Activated CD8-positive, alpha-beta memory T cell treated with anti-CD3 and anti-CD28 coated beads for 4 hours (primary cell): ENCODE data around the gene MYO1A.
"Not testable (repeated sequence)": the region's sequence is repeated elsewhere in the genome, so short reads cannot be mapped to it uniquely, and the experiment has no call there.

ENCODE experiments used
- DNase-seq, 2 donors: peaks; one replicate each; pipeline ENCODE4 v3.0.0-alpha.2; 2020; ENCODE audit warnings: low read depth in 2 of 2

MYO1A gene

DNA sequence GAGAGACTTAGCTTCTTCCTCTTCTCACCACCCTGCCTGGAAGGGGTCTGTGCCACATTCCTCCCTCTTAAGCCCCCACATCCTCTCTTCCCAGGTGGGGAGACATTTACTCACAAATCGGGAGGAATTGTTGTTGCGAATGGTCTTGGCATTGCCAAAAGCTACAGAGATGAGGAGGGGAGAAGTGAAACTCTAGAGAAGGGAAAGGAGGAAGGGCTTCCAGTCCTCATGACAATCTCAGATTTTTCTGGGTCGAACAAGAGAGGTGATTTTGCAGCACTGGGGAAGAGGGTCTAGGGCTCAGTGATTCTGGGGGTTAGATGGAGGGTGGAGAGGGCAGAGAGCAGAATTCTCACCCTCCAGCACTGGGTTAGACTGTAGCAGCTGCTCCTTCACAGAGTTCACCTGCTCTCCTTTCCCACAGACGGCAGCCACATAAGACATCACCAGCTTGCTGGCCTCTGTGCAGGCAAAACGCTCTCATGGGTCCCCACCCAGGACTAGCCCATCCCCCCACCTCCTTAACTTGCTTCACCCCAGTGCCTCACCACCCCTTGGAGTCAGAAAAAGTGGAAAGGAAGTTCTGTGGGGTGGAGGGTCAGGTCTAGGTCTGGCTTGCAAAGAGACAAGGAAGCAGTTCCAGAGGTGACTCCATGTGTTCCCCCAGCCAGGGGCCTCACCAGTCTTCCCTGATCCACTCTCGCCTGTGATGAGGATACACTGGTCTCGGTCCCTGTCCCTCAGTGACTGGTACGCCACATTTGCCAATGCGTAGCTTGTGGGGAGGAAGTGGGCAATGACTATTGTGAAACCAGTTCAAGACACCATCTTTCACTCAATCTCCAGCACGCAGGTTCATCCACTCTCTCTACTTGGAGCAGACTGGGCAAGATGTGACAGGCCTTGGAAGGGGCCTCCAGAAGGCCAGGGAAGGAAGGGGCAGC lies 2.7 kb downstream of the MYO1A start:
- no peak for DNase-seq

DNA sequence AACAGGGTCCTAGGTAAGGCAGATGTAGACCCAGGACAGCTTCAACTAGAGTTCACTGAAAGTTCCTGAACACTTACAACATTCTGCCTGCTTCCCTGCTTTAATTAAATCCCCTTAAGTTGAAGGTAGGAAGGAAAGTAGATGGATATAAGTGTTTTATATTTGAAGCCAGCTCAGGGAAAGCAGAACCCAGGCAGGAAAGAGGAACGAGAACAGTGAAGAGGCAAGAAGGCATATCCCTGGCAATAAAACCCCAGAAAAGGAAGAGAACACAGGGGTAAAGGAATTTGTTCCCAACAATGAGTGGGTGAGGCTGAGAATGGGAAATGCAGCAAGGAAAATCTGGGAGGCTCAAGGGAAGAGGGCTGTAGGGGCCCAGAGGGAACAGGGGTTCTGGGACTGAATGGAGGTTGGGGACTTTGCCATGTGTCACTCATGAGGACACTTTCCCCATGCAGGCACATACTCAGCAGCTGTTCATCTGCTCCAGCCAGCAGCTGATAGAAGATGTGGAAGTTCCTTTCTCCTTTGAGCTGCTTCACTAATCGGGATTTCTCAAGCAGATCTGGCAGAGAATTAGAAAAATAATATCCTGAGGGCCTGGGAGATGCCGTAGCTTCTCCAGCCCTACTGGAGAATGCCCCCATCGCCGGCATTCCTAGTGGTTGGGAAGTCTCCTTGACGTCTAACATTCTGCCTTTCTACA lies 3.7 kb downstream of the MYO1A start:
- no peak for DNase-seq

DNA sequence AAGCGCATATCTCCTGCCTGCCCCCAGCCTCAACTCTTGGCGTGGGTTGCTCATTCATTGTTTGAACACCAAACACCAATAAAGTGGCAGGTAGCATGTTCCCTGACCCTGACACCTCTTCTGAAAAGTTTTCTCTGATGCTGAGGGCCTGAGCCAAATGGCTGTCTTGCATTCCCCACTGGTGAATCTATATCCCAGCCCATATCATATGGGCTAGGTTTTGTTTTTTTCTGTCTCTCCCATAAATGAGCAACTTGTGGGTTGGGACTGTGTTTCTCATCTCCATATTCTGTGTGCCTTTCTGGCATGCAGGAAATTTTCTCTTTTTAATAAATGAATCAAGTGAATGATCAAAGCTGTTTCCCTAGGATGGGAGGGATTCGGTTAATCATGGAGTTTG lies 5.0 kb downstream of the MYO1A start:
- no peak for DNase-seq

DNA sequence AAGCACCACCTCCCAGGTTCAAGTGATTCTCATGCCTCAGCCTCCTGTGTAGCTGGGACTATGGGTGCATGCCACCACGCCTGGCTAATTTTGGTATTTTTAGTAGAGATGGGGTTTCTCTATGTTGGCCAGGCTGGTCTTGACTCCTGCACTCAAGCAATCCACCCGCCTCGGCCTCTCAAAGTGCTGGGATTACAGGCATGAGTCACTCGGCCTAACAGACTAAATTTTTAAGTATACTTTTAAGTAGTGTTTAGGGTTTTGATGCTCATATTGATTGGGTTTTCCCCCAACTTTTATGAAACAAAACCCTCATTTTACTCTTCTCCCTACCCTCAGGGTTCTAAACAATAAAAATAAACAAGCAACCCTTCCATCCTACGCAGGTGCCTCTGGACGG lies 5.5 kb downstream of the MYO1A start:
- DNase-seq: no peak

DNA sequence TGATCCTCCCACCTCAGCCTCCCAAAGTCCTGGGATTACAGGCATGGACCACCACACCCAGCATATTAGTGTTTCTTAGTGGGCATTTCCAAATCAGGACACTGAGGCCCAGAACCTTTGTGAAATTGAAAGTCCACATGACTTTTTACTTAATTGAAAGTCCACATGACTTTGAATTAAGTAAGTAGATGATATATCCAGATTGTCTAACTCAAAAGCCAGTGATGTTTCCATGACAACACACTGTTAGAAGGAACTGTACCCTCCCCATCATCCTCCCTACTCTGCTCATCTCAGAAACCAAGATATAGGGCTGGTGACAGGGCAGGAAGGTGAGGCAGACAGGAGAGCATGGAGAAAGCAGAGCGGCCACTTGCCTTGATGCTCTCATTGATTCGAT lies 7.2 kb downstream of the MYO1A start:
- DNase-seq: no peak

DNA sequence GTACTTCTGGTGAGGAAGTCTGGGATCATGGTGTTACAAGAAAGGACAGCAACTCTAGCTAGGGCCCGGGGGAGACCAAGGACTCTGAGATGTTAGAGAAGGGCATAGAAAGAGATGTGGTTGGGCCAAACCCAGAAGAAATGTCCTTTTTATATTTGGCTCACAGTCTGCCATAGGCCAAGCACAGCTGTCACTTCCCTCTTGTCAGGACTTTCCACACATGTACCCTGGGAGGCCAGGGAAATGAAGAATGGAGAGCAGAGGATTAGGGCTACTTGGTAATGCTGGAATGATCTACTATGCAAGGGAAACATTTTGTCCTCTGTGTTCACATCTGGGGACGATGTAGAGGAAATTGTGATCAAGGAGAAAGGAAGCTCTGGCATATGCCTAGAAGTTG lies 9.2 kb downstream of the MYO1A start:
- DNase-seq: no peak

DNA sequence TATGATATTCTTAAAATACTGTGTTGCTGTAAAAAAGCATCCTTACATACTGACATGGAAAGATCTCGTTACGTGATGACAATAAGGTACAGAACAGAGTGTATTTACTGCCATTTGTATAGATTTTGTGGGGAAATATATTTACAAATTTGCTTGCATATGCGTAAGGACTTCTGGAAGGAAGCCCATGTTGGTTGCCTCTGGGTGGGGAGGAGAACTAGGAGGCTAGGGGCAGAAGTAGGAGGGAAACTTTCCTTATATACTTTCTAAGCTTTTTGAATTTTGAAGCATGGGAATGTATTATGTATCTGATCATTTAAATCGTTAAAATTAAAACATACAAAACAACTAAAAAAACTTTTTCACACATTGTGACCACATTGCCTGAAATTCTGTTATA lies 9.7 kb downstream of the MYO1A start:
- no peak for DNase-seq

DNA sequence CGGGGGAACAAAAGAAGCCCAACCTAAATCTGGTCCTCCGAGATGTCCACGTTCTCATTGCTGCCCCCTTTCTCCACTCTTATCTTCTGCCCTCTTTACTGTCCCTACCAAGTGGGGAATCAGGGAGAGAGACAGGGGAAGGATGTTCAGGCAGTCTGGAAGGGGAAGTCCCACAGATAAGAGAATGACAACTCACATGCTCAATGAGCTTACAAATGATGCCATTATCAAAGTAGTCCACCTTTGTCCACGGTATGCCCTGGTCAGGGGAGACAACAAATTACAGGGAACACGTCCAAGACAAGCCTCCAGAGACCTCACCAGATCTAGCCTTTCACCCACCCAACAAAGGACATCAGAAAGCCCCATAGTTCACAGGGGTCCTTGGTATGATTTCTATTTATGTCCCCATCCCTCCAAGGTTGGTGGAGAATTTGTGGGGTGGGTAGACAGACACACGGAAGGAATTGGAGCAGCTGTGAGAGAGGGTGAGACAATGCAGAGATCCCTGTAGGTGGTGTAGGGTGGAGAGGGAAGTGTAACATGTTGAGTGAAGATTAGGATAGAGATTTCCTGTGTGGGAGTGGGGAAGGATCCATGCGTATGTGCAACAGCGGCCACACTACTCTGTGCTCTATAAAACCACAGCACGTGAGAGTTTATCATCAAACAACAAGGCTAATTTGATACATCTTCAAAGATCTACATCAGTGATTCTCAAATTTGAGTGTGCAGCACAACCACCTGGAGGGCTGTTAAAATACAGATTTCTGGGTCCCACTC lies 10.7 kb downstream of the MYO1A start:
- DNase-seq: no peak

DNA sequence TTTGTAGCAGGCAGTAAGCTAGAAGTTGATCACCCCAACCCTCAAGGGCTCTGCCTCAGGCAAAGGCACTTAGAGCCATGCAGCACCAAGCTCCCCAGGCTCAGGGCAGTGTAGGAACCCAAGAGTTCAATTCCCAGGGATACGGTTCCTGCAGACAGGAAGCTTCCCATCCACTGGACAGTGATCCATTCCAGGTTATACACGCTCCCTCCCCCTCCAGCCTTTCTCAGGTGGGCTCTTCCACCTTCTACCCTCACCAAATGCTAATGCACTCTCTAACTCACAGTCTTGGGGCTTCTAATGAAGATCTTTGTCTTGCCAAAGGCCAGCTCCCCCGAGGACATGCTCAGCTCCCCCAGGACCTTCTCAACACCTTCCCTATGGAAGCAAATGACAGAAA lies 12.7 kb downstream of the MYO1A start:
- no peak for DNase-seq

DNA sequence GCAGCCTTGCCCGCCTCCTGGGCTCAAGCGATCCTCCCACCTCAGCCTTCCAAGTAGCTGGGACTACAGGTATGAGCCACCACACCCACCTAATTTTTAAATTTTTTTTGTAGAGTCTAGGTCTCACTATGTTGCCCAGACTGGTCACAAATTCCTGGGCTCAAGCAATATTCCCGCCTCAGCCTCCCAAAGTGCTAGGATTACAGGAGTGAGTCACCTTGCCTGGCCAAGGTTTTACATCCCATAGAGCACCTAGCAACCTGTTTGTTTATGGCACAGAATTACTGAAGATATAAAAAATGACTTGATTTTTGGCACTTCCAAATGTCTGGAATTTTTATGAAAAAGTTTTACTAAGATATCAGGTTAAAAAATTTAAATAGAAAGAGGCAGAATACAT lies 16.5 kb downstream of the MYO1A start:
- no peak for DNase-seq

DNA sequence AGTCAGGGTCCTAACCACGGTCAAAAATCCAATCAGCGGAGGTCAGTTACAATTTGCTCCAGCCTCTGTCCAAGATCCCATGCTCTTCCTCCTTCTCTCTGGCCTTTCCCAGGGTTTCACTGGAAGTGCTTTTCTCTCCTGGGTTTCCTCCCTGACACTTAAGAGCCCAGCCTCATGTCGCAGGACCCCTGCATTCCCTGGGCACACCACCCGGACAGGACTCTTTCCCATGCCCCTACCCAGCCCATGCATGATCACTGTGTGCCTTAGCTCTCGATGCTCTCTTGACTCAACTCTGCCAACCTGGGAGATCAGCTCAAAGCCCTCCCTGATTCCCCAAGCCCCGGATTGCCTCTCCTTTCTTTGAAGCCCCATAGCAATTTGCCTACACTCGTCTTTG lies 18.1 kb downstream of the MYO1A start:
- DNase-seq: no peak

DNA sequence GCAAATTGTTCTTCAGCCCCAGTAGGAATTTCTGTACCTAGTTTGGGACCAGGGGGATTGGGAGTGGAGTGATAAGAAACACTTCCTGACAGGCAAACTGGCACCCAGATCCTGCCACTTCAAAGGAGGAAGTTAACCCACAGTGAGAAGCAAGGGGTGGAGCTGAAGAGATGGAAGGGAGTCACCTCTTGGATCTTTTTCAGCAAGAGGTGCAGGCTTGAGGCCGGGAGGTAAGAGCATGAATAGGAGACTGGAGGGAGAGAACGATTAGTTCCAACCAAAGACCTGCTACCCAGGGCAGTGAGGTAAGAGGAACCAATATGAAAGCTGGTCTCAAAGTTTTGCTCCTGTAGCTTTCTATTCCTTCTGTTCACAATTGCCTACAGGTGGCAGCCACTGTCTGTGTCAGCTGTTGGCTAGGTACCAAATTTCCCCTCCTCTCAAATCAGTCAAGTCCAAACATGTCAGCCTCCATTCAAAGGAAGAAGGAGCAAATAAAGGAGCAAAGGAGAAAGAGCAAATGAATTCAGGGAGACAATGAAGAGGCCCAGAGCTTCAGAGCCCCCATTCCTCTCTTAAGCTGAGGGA lies 18.7 kb downstream of the MYO1A start:
- DNase-seq: no peak

DNA sequence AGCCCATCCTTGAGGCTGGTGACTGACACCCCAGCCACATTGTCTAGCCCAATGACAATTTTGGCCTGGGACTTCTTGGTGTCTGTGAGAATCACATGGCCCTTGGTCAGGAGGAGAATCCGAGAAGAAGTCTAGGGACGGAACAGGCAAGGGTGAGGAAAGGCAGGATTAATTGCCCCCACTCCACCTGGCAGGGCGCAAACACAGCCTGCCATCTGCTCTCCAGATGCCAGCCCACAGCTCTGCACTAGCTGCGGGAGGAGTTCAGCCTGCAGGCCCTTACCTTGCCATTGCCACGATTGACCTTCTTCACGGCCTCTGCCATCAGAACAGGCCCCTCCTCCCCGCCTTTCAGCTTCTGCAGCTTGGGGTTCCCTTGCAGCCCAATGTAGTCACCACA lies 20.5 kb downstream of the MYO1A start:
- no peak for DNase-seq

DNA sequence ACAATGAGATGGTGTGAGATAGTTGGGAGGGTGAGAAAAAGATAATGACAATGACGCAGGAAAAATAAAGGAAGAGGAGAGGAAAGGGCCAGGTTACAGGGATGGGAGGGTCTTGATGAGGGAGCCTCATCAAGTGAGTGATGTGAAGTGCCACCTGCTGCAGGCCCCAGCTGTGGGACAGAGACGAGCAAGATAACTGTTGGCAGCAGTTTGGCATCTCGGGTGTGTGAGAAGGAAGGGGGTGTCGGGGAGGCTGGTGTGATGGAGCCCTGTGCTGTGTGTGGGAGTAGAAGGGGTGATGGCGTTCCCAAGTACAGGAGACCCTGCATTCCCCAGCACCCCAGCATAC lies 22.1 kb downstream of the MYO1A start:
- no peak for DNase-seq

DNA sequence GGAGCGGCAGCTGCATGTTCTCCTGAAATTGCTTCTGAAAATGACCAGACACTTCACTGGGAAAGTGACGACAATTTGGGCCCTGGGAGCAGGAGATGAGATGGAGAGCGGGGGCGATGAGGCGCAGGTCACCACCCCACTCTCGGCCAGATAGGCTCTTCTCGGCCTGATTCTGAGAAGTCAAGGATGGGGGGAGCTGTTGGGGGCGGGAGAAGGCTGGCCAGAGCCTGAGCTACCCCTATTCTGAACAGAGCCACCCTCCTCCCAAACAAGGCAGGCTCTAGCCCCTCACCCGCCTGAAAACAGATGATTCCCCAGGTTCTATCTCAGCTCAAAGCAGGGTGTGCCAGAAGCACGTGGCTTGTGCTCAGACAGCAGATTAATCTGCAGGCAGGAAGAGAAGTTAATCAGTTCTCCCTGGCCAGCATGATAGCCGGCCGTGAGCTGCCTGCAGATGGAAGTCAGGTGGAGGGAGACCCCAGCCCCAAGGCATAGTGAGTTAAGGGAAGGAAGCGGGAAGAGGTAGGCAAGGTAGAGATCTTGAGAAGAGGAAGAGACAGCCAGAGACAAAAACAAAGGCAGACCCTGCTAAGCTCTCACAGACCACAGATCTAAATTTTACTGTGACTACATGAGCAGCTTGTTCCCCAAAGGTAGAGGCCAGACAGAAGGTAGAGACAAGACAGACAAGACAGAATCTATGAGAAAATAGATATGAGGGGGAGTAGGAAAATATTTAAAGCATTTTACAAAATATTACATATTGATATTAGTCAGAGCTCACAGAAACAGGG lies 22.7 kb downstream of the MYO1A start:
- DNase-seq: no peak

DNA sequence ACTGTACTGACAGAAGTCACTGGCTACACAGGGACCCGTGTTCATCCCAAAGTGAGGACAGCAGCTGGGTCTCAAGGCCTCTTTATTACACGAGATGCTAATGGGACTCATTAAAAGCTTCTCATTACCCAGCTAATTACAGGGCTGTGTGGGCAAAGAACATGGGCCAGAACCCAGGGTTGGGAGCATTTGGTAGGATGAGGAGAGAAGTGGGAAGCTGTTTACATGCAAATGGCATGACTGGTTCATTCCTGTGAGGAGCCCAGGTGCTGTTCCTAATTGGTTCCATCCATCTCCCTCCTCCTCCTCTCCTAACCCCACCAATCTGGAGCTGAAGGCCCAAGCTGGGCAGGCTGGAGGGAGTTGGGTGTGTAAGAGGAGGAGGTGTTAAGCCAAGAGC lies 24.7 kb downstream of the MYO1A start:
- no peak for DNase-seq

DNA sequence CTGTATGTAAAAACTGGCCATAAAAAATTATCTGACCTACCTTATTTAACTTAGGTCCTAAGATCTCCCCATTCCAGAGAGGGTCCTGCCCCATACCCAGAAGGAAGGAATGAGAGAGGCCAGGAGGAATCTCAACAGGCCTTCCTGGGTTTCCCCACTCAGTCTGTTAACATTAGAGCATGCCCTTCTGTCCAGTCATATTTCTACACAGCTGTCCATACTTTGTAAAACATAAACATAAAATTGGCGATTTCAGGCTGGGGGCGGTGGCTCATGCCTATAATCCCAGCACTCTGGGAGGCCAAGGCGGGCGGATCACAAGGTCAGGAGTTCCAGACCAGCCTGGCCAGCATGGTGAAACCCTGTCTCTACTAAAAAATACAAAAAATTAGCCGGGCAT lies 27.6 kb downstream of the MYO1A start:
- not testable (repeated sequence) for DNase-seq

DNA sequence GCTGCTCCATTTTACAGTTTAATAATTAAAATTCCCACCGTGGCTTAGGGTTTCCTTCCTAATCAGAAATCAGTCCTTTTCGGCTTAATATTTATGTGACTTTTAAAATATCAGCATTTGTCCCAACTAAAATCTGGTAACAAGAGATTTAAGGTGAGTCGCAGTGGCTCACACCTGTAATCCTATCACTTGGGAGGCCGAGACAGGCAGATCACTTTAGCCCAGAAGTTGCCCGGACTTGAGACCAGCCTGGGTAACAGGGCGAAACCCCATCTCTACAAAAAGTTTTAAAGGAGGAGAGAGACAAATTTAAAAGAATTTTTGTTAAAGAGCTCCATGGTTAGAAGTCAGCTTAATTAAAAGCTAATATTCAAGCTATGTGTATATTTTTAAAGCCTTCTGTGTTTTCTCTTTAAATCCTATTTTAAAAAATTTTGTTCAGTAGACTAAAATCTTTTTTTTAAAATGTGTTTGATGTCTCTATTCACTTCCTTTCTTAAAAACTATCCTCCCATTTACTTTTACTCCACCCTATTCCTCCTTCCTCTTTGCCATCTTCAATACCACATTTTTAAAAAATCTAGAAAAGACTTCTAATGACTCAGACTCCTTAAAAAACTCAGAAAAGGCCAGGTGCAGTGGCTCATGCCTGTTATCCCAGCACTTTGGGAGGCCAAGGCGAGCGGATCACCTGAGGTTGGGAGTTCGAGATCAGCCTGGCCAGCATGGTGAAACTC lies 29.8 kb downstream of the MYO1A start:
- DNase-seq: no peak

DNA sequence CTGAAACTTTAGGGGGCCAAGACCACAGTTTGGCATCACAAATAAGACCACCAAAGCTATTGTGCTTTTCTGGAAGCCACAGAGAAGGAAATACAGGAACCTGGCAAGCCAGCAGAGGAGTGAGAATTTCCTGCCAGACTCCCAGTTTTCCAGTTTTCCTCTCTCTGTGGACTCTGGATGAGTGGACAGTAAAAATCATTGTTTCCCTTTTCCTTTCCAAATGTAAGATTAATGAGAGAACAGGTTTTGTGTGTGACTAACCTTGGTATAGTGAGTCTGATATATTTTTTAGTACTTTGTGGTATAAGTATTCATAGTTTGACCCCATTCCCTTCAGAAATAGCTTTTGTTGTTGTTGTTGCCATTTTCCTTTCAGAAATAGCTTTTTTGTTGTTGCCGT lies 31.0 kb downstream of the MYO1A start:
- DNase-seq: no peak

DNA sequence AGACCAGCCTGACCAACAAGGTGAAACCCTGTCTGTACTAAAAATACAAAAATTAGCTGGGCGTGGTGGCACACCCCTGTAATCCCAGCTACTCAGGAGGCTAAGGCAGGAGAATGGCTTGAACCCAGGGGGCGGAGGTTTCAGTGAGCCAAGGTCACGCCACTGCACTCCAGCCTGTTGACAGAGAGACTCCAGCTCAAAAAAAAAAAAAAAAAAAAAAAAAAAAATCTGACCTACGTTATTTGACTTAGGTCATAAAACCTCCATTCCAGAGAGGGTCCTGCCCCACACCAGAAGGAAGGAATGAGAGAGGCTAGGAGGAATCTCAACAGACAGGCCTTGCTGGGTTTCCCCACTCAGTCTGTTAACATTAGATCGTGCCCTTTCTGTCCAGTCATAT lies 31.6 kb downstream of the MYO1A start:
- not testable (repeated sequence) for DNase-seq

DNA sequence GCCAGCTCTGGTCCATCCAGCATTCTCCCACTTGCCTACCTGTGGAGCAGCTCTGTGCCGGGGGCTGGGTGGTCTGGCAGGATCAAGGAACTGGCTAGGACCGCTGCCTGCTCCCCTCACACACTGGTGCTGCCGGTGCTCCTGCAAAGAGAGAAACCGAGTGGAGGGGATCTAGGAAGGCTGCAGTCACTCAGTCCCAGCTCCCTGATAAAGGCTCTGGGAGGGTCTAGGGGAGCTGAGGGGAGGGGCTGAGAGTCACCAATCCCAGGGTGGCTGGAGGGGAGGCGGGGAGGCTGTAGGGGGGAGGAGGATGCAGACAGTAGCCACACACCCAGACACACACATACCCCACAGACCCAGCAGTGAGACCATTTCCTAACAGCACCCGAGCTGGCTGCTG lies 33.6 kb downstream of the MYO1A start, which contains the start of gene TAC3:
TAC3 (minus strand) TSS at position 182 of the 400 bp plus-strand sequence. CDS start 732 bp downstream, outside the sequence.
- no peak for DNase-seq
